HTR-8/SVneo (cell line): ENCODE measurements around the gene SLC29A3.
A peak's percentile ranks its signal among the peaks of the same experiment; 100 is the strongest.

ENCODE experiments used
- DNase-seq: peaks from one replicate; pipeline ENCODE4 v3.0.0; 2011; ENCODE audit warnings: low spot score, mixed read lengths; ENCODE audit not compliant: insufficient read length
- FAIRE-seq: peaks from 2 replicates; lab custom pipeline; 2011; peaks lifted over from hg19 to GRCh38; lab: Jason Lieb, UNC

Gene SLC29A3

DNA sequence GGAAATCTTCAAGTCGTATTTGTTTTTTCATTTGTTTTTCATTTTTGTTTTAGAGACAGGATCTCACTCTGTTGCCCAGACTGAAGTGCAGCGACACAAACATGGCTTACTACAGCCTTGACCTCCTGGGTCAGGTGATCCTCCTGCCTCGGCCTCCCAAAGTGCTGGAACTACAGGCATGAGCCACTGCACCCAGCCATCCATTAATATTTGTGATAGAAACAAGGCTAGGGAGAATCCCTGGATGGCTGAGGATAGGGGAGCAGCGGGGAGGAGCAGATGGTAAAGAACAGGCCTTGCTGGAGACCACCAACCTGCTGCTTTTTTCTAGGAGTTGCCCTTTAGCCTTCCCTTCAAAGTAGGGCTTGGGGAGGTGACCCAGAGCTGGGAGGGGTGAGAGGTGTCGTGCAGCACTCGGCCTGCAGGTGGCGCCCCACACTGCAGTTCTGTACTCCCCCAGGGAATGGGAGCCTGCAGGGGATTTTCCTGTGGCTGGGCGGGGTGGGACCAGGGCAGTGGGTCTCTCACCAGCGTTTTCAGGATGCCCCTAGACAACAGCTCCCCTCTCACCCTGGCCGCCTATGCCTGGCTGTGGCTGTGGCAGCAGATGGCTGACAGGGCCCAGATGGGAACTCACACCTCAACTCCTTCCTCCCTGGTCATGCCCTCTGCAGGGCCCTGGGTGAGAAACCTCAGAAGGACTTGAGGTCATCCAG lies 65.1 kb downstream of the SLC29A3 start:
- FAIRE-seq, result no peak
- DNase-seq, result peak; percentile 74

DNA sequence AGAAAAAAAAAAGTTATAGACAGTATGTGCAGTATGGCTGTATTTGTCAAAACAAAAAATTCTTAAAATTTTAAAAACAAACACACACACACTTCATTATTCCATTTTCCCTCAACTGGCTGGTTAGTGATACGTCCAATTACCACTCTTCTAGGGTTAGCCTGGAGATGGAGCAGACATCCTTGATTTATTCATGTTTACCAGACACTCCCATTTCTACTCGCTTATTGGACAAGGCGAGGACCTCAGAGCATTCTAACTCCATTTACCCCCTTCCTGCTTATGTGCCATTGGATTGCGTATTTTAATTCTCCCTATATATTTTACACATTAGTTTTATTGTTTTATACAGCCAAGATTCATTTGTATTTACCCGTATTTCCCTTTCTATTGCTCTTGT lies 69.1 kb downstream of the SLC29A3 start:
- no peak for DNase-seq
- FAIRE-seq, result no peak

- no peak for DNase-seq
- no peak for FAIRE-seq
Measured at GRCh38 chr10:71388583-71389310, 69.7 kb downstream of the SLC29A3 start.

GRCh38 chr10:71389768-71390460 lies 70.9 kb downstream of the SLC29A3 start:
- DNase-seq (no peak), FAIRE-seq (no peak)

DNA sequence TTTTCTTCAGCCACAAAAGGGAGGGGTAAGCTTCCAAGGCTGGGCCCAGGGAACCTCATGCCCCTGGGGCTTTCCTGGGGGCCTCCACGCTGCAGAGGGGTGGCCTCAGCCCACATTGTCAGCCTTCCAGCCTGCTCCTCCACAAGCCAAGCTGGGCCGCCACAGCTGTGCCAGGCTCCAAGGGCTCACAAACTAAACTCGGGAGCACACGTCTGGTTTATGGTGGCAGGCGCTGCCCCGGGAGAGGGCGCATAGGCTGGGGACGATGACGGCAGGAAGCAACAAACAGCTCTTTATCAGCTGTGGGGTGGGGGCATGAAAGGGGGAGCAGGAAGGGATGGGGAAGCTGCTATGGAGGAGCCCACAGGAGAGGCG lies 71.4 kb downstream of the SLC29A3 start:
- no peak for FAIRE-seq
- DNase-seq, result no peak

GRCh38 chr10:71390921-71391690 lies 72.0 kb downstream of the SLC29A3 start:
- DNase-seq, result no peak

GRCh38 chr10:71391701-71392100 lies 72.6 kb downstream of the SLC29A3 start:
- DNase-seq (no peak), FAIRE-seq (no peak)

More at GRCh38 chr10:71390921-71391690, 72.0 kb downstream of the SLC29A3 start:
- FAIRE-seq, result no peak

GRCh38 chr10:71392292-71392691 lies 73.2 kb downstream of the SLC29A3 start:
- FAIRE-seq, result no peak
- DNase-seq, result no peak

- DNase-seq (no peak), FAIRE-seq (no peak)
Measured at GRCh38 chr10:71392791-71393781, 74.0 kb downstream of the SLC29A3 start.

- FAIRE-seq, result no peak
- DNase-seq, result no peak
Measured at GRCh38 chr10:71393841-71394475, 74.9 kb downstream of the SLC29A3 start.

DNA sequence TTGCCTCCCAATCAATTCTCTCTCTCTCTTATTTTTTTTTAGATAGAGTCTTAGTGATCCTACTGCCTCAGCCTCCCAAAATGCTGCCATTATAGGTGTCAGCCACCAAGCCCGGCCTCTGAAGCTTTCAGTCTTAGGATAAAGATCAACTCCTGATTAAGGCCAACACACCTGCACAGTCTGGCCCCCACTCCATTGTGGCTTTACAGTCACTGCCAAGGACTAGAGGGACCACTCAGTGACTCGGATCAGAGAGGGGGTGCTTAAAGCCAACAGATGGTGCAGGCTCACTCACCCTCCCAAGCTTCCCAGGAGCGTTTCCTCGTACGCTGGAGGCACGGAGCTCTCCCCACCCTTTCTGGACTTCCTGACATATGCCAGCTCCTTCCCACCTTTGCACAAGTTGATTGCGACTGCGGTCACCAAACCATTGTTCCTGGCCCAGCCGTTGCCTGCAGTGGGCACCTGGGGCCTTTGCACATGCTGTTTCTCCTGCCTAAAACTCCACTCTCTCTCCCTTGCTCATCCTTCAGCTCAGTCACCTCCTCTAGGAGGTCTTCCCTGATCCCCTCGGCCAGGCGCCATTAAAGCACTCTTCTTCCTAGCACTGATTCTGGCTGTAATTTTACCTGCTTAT lies 76.0 kb downstream of the SLC29A3 start:
- no peak for FAIRE-seq
- no peak for DNase-seq

DNA sequence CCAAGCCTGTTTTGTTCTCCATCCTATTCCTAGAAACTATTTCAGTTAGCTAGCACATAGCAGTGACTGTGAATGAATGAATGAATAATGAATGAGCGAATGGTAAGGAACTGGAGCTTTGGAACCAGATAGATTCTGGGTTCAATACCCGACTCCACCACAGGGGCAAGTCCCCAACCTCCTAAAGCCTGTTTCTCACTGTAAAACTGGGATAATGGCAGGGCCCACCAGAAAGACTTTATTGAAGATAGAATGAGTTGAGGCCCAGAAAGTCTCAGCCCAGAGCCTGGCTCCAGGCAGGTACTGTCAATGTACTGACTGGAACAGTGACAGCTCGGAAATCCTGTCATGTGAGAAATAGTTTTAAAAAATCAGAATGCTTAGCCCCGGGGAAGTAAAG lies 76.6 kb downstream of the SLC29A3 start:
- FAIRE-seq (no peak), DNase-seq (no peak)

DNA sequence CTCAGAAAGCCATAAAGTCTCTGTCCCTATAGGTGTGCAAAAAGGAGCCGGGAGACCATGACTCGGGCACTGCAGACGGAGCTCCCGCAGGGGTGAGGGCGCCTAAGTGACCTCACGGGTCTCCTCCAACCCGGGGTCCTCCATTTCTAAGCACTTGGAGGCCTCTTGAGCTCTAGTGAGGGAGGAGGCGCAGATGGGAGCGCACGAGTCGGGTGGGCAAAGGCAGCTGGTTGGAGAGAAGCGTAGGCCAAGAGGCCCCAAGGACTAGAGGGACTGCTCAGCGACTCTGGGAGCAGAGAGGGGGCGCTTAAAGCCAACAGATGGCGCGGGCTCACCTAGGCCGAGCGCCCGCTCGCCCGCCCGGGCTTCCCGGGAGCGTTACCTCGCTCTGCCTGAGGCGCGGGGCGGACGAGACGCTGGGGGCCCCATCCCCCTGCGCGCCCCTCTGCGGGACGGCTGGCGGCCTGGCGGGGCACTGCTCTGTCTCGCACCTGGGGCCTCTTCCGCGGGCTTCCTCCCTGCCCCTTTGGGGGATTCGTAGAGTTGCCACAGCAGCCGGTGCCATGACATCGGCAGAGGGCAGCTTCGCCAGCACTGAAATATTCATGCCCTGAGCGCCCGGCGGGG lies 77.1 kb downstream of the SLC29A3 start:
- FAIRE-seq (no peak), DNase-seq (peak; percentile 45)

DNA sequence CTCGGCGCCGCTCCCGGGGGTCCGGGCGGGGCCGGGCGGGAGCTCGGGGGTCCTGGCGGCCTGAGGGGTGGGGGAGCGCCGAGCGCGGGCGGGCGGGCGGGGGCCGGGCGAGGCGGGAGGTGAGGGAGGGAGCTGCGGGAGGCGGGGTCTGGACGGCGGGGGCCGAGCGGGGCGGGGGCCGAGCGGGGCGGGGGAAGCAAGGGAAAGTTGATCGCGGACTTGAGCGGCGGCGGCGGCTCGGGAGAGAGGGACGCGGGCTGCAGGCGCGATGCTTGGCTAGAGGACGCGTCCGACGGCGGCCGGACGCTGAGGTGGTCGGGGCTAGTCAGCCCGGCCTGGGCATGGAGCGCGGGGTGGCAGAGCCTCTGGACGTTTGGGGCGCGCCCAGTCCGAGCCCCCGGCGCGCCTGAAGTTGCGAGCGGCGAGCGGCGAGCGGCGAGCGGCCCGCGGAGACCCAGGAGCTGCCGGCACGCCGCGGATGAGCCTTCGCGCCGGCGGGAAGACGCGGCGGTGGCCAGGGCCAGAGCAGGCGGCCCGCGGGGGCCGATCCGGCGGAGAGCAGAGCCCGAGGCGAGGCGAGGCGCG lies 77.7 kb downstream of the SLC29A3 start, which contains the start of gene CDH23:
TSS of gene CDH23 (plus strand) at position 210 of the 585 bp plus-strand sequence. CDS start 42,912 bp downstream, outside the sequence.
- peak; percentile 43 for DNase-seq
- no peak for FAIRE-seq

DNA sequence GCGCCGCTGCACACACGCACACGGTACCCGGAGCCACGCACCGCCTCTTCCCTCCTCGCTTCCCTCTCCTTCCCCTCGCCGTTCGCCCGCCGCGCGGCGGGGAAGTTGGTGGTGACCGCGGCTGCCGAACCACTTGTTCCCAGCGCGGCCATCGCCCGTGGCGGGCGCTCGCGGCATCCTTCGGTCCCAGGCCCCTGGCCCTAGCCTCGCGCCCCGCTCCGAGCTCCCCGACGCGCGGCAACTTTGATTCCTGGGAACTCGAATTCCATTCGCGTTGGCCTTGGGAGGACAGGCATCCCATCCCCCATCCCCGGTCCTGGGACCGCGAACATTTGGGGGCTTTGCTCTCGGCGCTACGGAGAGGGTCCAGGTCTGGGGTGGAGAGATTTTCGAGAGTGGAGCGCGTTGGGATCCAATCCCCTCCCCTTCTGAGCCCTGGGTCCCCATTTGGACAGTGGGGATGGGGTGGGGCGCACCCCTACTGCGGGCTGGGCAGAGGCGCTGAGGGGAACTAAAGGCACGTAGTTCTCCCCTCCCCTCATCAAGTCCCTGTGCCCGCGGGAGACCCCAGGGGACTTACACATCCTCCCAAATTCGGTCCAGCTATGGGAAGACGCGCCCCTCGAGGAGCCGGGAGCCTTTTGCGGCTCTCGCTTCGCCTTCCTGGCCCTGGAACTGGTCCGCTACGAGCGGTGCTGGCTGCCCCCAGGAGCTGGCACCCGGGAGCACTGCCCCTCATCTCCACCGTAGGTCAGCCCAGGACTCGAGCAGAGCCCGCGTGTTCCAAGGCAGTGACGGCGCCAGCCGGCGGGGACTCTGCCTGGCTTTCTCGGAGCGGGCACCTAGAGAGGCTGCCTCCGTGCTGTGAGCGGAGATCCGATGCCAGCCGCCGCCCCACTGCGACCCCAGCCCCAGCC lies 78.5 kb downstream of the SLC29A3 start:
- FAIRE-seq (no peak), DNase-seq (no peak)

DNA sequence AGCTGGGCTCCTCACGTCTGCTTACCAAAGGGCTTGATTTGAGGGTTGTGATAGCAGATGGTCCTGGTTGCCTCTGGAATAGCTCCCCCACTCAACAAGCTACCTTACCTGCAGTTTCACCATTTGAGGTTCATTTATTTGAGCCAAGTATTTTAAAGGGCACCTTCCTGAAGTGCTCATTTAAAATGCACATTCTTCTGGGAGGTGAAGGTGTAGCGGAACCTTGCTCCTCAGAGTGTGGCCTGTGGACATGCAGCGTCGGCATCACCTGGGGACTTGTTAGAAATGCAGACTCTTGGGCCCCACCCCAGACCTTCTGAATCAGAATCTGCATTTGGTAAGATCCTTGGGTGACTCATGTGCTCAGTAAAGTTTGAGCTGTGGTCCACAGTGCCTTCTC lies 79.9 kb downstream of the SLC29A3 start:
- FAIRE-seq (no peak), DNase-seq (no peak)
